Measurements from ENCODE around the gene FOXP1.

Gene FOXP1

DNA sequence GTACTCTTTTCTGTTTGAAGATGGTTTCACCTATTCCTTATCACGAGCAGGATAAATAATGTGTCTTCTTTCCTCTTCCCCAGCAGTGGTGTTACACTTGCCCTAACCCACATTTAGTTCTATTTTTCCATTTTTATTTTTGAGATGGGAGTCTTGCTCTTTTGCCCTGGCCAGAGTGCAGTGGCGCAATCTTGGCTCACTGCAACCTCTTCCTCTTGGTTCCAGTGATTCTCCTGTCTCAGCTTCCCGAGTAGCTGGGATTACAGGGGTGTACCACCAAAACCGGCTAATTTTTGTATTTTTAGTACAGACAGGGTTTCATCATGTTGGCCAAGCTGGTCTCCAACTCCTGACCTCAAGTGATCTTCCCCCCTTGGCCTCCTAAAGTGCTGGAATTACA lies 372.4 kb downstream of the FOXP1 start:
- TF ChIP-seq SIN3A (IDR thresholded peaks at IDR 0.05; ENCODE audit: borderline replicate concordance, insufficient read depth, low read length) = no peak
- TF ChIP-seq POLR2AphosphoS5 (IDR thresholded peaks at IDR 0.05; ENCODE audit: low read depth, low read length) = no peak
- TF ChIP-seq TAF1 (IDR thresholded peaks at IDR 0.05; ENCODE audit: borderline replicate concordance, insufficient read depth, low read length) = no peak
- TF ChIP-seq, protein P1, sequence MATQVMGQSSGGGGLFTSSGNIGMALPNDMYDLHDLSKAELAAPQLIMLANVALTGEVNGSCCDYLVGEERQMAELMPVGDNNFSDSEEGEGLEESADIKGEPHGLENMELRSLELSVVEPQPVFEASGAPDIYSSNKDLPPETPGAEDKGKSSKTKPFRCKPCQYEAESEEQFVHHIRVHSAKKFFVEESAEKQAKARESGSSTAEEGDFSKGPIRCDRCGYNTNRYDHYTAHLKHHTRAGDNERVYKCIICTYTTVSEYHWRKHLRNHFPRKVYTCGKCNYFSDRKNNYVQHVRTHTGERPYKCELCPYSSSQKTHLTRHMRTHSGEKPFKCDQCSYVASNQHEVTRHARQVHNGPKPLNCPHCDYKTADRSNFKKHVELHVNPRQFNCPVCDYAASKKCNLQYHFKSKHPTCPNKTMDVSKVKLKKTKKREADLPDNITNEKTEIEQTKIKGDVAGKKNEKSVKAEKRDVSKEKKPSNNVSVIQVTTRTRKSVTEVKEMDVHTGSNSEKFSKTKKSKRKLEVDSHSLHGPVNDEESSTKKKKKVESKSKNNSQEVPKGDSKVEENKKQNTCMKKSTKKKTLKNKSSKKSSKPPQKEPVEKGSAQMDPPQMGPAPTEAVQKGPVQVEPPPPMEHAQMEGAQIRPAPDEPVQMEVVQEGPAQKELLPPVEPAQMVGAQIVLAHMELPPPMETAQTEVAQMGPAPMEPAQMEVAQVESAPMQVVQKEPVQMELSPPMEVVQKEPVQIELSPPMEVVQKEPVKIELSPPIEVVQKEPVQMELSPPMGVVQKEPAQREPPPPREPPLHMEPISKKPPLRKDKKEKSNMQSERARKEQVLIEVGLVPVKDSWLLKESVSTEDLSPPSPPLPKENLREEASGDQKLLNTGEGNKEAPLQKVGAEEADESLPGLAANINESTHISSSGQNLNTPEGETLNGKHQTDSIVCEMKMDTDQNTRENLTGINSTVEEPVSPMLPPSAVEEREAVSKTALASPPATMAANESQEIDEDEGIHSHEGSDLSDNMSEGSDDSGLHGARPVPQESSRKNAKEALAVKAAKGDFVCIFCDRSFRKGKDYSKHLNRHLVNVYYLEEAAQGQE (IDR thresholded peaks at IDR 0.05; ENCODE audit: insufficient read depth in 1 of 2, low read depth in 2 of 2, low read length in 2 of 2) = no peak
- no peak for TF ChIP-seq FOXP2 (optimal IDR thresholded peaks at IDR 0.05; ENCODE audit: borderline replicate concordance, extremely low read depth, extremely low read length, insufficient read depth)

DNA sequence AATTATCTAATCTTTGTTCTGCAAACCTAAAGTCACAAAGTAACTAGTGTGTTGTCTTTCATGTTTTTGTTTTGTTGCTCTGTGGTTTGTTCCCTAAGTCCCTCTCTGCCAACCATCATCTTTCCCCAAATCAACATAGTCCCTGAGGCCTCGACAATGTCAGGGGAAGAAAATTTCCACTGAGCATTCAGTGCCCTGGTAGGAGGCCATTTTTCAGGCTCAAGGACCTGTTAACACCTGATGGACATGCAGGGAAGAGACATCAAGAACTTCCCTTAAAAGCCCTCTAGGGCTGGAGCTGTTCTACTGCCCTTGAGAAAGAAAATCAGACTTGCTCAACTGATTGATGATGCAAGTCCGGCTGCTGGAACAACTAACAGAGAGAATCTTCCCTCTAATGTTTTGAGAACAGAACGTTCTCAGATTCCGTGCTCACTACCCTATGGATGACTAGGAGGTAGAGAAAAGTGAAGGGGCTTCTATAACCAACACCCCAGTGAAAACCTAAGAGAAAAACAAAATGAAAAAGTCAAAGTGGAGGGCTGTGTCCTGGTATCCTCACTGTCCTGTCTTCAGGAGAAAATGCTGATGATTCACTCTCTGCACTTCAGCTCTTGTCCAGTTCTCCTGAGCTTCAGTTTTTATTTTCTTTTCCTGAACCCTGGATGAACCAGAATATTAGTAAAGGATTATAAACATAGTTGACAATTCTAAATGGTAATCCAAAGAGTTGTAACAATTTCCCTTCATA lies 373.1 kb downstream of the FOXP1 start:
- TF ChIP-seq SIN3A (IDR thresholded peaks at IDR 0.05; ENCODE audit: borderline replicate concordance, insufficient read depth, low read length) = no peak
- TF ChIP-seq TAF1 (IDR thresholded peaks at IDR 0.05; ENCODE audit: borderline replicate concordance, insufficient read depth, low read length) = no peak
- TF ChIP-seq, protein P1 (IDR thresholded peaks at IDR 0.05; ENCODE audit: insufficient read depth in 1 of 2, low read depth in 2 of 2, low read length in 2 of 2) = no peak

DNA sequence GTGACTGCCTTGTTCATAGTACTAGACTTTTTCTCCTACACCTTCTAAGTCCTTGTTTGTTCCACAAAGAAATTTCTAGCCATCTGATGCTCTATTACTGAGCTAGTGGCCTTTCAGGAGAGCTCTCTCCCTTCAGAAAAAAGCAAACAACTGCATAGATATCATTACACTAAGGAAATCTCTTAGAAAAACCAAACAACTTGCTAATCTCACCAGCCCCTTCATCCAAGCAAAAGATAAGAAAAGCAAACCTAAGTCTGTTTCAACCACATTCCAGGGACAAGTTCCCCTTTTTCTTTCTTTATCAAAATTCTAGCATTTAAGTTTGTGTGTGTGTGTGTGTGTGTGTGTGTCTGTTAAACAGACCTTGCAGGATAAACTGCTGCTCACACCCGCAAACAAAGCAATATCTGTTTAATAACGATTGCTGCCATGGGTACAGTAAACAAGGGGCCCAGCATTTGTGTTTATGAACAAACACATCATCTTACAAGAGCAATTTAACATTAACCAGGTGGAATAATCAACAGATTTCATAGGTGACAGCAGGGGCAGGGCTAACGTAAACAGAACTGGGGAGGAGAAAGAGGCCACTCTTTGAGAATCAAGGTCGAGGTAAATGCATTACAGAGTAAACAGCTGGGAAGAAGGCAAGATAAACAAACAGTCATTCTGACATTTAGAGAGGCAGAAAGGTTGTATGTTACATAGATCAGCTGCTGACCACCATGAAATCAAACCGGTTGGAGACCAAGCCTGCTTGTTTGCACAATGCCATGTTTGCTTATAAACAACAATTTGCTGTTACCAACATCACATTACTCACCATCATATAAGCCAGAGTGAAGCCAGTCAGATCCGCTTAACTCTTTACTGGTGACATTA lies 375.1 kb downstream of the FOXP1 start:
- TF ChIP-seq, protein P1 (IDR thresholded peaks at IDR 0.05; ENCODE audit: insufficient read depth in 1 of 2, low read depth in 2 of 2, low read length in 2 of 2) = no peak
- TF ChIP-seq TAF1 (IDR thresholded peaks at IDR 0.05; ENCODE audit: borderline replicate concordance, insufficient read depth, low read length) = no peak
- no peak for TF ChIP-seq POLR2AphosphoS5 (IDR thresholded peaks at IDR 0.05; ENCODE audit: low read depth, low read length)
- no peak for TF ChIP-seq SIN3A (IDR thresholded peaks at IDR 0.05; ENCODE audit: borderline replicate concordance, insufficient read depth, low read length)
- no peak for TF ChIP-seq FOXP2 (optimal IDR thresholded peaks at IDR 0.05; ENCODE audit: borderline replicate concordance, extremely low read depth, extremely low read length, insufficient read depth)

DNA sequence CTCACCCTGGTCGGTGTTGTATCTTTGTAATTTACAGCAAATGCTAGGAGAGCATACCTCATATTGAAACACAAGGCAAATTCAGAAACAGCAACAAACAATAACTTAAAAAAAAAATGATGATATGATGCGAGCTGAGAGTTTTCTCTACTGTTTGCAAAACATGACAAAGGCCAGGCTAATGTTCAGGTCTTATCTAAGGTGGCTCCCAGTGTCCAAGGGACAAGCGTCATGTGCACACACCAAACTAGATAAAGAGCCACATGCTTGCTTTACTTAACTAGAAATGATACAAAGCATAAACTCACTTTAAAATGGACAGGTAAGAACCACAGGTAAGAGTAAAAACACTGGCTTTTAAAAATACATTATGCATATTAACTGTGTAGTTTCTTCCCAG lies 375.9 kb downstream of the FOXP1 start:
- TF ChIP-seq, protein P1 (IDR thresholded peaks at IDR 0.05; ENCODE audit: insufficient read depth in 1 of 2, low read depth in 2 of 2, low read length in 2 of 2) = no peak
- TF ChIP-seq POLR2AphosphoS5 (IDR thresholded peaks at IDR 0.05; ENCODE audit: low read depth, low read length) (no peak), FOXP2 (optimal IDR thresholded peaks at IDR 0.05; ENCODE audit: borderline replicate concordance, extremely low read depth, extremely low read length, insufficient read depth) (no peak), SIN3A (IDR thresholded peaks at IDR 0.05; ENCODE audit: borderline replicate concordance, insufficient read depth, low read length) (no peak), TAF1 (IDR thresholded peaks at IDR 0.05; ENCODE audit: borderline replicate concordance, insufficient read depth, low read length) (no peak)
